GM18907 (cell line): ENCODE results near the gene ELFN1.

ENCODE experiments used
- ATAC-seq: cut with Tn5 transposase; IDR thresholded peaks from one replicate; pipeline ENCODE4 v1.9.1; 2021; ENCODE audit warnings: mild to moderate bottlenecking, moderate library complexity; ENCODE audit not compliant: unreplicated experiment

ELFN1 gene

GRCh38 chr7:1662767-1663166 is 7.3 kb upstream of the ELFN1 start:
- ATAC-seq = no peak

DNA sequence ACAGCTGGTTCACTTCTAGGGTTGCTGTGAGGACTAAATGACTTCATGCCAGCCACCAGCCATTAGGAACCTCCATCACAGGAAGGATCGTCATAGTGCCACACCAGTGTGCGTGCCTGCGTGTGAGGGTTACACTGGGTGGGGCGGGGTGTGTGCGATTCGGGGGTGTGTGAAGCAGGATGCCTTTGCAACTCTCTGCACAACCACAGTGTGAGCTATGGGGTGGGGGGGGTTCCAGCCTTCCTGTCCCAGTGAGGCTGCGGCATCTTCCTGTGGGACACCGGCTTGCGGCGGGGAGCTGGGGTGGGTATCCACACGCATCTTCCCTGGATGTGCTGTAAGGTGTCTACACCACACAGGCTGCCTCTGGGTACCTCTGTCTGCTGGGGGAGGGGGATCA is 6.9 kb upstream of the ELFN1 start:
- no peak for ATAC-seq

DNA sequence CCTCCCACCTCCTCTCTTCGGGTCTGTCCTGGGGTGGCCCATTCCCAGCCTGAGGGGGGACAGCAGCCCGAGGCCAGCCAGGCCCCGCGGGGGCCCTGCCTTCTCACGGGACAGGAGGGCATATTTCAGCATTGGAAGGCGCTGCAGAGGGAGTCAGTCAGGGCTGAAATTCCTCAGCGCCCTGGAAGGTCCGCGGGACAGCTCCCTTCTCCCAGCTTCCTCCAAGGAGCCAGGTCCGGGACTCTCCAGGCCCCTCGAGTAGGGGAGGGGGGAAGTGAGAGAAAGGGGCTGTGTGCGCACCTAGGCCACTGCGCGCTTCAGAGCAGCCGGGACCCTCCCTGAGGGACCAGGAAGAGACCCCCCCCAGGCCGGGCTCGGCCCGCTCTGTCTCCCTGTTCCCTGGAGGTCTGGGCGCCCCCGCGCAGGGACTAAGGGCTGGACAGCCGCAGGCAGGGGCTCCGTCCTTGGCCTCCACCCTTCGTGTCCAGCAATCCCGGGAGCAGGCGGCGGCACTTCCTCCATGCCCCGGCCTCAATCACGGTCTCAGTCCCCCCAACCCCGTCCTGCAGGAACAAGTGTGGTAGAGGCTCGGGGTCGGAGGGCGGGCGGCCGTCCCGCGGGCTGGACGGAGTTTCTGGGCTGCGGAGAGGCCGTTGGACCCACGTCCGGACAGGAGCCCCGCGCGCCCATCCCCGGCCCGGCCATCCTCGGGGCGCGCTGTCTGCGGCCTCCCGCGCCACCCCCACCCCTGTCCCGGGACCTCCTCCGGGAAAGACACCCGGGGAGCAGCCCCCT is 6.0 kb upstream of the ELFN1 start:
- no peak for ATAC-seq

- no peak for ATAC-seq
Measured at GRCh38 chr7:1664711-1665548, 5.1 kb upstream of the ELFN1 start.

- ATAC-seq = no peak
Measured at GRCh38 chr7:1665549-1666316, 4.3 kb upstream of the ELFN1 start.

DNA sequence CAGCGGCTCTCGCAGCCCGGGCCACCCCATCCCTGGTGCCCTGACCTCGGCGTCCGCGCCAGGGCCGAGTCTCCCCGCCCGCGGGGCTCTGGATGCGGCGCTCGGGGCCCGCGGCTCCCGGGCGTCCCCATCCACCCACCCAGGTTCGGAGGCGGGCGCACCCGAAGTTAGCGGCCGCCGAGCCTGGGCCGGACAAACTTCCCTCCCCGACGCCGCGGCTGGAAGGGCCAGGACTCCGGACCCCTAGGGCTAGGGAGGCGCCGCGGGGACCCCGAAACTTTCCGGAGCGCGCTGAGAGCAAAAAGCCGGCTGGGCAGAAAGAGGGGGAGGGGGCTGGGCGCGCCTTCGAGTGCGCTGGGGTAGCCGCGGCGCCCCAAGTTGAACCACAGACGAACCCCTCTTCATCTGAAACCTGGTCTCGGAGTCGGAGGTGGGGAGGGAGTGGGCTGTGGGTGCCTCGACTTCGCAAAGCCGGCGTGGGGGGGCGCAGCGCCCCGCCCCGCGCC is 3.7 kb upstream of the ELFN1 start:
- ATAC-seq = no peak

DNA sequence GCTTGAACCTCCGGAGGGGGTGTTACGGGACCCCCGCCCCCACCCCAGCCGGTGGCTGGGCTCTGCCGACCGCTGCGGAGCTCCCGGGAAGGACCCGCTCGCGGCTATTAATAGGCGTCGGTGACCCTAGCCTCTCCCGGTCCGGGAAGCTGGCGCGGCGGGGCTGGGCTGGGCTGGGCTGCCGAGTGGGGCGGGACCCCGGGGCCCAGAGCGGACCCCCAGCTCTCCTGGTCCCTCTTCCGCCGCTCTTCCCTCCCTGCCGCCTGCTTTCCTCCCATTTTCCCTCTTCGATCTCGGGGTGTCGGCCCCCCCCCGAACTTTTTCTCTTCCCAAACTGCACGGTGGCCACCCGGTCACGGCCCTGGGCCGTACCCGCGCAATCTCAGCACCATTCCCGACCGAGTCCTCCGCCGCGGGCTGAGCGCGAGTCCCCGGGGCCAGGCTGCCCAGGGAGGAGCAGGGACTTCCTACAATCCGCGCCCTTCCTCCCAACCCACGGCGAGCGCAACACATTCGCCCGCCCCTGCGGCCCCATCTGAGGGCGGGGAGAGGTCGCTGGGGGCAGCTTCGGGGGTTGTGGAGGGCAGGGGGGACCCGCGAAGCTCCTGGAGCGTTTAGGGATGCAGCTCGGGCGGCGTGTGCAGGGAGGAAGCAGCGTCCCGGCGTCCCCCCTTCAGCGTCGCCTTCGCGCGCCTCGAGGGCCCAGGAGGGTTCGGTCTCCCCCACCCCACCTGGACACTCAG is 3.1 kb upstream of the ELFN1 start:
- no peak for ATAC-seq

DNA sequence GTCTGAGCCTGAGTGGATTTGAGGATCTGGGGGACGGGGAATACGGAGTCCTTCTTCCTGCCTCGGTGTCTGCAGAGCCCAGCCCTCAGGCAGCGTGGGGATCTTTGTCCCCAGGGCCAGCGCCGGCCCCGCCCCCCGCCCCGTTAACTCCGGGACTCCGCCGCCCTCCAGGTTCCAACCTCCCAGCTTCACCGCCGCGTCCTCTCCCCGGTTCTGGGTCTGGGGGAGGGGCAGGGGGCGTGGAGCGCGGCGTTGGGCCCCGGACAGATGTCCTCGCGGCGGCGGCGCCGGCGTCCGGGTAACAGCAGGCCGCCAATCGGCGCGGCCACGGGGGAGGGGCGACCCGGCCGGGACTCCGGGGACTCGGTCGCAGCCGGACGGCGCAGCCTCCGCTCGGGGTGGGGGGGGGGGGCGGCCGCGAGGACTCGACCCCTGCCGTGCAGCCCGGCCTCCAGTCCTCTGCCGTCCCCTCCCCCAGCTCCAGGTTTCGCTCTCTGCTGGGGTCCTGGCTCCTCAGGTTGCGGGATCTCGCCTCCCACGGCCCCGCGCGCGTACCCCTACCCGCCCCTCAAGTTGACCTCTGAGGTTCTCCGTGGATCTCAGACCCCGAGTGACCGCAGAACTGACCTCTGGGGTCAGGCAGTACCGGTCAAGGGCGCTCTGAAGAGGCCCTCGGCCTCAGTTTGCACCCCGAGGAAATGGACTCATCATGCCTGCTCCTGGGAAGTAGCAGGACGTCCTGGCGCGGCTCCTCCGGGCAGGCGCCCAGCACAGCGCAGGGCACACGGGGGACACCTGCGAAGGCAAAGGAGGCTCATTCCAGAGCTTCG is 2.3 kb upstream of the ELFN1 start:
- no peak for ATAC-seq

- ATAC-seq = no peak
Measured at GRCh38 chr7:1668396-1669063, 1.5 kb upstream of the ELFN1 start.

DNA sequence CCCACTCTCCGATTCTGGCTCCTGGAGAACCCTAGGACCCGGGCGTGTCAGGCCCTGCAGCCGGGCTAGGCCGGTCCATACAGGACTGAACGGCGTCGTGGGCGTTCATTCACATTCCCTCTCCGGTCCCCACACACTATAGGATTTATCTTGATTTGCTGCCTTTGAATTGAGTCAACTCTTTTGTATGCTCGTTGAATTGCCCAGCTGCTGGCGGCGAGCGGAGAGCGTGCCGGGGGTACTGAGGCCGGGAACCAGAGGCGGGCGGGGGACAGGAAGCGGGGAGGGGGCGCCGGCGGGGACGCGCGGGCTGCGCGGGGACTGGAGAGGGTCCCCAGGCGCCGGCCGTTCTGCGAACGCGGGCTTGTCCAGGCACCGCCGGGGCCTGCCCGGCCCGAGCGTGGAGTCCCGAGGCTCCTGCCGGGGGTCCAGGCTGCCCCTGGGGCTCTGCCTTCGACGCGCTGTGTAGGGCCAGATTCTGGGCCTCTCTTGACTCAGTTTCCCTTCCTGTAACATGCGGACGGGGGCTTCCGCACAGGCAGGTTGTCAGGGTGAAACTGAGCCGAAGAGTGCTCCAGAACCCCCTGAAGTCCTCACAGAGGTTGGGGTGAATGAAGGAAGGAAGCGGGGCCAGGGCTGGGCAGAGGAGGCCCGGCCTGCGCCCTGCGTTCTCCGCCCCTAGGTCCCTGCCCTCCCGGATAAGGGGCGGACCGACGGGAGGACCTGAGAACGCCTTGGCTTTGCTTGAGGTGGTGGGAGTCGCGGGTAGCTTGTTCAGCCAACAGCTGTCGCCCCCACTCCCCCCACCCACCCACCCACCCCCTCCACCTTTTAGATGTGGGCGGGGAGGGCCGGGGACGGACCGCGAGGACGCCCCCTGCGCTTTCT is 769 bp upstream of the ELFN1 start:
- no peak for ATAC-seq

- no peak for ATAC-seq
Measured at GRCh38 chr7:1670894-1671593, 967 bp downstream of the ELFN1 start.

GRCh38 chr7:1671594-1672451 is 1.7 kb downstream of the ELFN1 start:
- ATAC-seq = no peak

- ATAC-seq = no peak
Measured at GRCh38 chr7:1672851-1673486, 2.9 kb downstream of the ELFN1 start.

DNA sequence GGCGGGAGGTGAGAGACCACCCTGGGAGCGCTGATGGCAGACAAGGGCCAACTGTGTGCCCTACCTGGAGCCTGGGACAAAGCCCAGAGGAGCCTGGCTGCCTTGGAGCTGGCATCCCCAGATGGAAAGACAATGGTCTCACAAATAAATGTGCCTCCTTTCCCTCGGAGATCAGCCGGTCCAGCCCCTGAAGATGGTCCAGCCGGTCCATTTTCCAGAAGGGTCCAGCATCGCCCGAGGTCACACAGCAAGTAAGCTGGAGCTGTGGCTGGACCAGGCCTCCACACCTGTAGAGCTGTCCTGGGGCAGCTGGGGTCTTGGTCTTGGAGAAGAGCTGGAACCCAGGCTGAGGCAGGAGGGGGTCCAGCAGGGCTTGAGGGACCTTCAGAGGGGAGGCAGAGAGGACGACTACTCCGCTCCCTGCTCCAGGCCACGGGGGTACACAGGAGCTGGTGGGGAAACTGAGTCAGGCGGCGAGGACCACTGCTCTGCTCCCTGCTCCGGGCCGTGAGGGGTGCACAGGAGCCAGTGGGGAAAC is 3.6 kb downstream of the ELFN1 start:
- no peak for ATAC-seq

DNA sequence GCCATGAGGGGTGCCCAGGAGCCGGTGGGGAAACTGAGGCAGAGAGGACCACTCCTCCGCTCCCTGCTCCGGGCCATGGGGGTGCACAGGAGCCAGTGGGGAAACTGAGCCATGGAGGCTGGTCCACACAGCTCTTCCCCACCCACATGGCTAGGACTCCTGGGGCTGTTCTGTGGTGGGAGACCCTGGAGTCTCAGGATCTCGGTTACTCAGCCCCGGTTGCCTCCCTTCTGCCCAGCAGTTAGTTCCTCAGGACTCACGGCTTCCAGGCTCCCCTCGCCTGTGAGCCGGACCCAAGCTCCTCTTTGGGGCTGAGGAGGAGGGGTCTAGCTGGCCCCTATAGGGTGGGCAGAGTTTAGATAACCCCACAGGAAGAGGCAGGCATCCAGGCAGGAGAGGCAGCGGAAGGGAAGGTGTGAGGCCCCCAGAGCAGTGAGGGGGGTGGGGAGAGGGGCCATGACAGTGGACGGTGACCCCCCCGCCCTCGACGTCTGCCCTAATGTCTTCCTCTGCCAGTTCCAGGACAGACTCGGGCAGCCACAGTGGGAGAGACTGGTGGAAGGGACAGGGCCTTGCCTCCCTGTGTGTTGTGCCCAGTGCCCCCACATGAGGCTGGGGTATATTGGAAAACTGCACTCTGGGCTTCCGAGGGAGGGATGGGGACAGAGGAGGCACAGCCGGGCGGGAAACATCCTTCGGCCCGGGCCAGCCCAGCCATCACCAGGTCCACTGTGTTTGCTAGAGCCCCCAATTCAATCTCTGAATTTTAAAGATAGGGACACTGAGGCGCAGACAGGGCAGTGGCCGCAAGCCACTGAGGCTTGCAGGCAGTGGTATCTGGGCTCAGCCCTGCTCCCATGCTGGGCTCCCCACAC is 4.3 kb downstream of the ELFN1 start:
- no peak for ATAC-seq
